PC-3 (cell line): ENCODE data around the gene GPATCH3.
"Not testable (repeated sequence)": the region's sequence is repeated elsewhere in the genome, so short reads cannot be mapped to it uniquely, and the experiment has no call there.

Experiments
- EZH2 ChIP-seq: fragments of 300-600 bp; sonication (generic); IDR thresholded peaks from one replicate; pipeline ENCODE4 v1.6.1; 2017; ENCODE audit warnings: antibody characterized with exemption, mild to moderate bottlenecking, low read length; ENCODE audit not compliant: unreplicated experiment
- EZH2phosphoT487 ChIP-seq: fragments of 300-600 bp; sonication (generic); IDR thresholded peaks from 2 replicates; pipeline ENCODE4 v1.6.1; 2018; ENCODE audit warnings: mild to moderate bottlenecking, antibody characterized with exemption, low read length, borderline replicate concordance
- TF ChIP-seq, protein P1 (sequence below): fragments of 300-600 bp; sonication (generic); conservative IDR thresholded peaks from 2 replicates; pipeline ENCODE4 v1.5.1; 2017; ENCODE audit warnings: antibody characterized with exemption, low read depth, mild to moderate bottlenecking, low read length

DNA sequence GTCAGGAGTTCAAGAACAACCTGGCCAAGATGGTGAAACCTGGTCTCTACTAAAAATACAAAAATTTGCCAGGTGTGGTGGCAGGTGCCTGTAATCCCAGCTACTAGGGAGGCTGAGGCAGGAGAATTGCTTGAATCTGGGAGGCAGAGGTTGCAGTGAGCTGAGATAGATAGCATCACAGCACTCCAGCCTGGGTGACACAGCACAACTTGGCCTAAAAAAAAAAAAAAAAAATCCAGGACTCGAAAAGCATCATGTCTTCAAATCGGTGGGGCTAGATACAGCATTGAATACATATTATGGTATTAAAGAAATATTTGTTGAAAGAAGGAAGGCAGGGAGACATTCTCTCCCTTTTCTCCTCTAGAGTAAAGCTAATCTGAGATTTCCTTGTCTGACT is 27.2 kb downstream of the GPATCH3 start:
- TF ChIP-seq, protein P1, sequence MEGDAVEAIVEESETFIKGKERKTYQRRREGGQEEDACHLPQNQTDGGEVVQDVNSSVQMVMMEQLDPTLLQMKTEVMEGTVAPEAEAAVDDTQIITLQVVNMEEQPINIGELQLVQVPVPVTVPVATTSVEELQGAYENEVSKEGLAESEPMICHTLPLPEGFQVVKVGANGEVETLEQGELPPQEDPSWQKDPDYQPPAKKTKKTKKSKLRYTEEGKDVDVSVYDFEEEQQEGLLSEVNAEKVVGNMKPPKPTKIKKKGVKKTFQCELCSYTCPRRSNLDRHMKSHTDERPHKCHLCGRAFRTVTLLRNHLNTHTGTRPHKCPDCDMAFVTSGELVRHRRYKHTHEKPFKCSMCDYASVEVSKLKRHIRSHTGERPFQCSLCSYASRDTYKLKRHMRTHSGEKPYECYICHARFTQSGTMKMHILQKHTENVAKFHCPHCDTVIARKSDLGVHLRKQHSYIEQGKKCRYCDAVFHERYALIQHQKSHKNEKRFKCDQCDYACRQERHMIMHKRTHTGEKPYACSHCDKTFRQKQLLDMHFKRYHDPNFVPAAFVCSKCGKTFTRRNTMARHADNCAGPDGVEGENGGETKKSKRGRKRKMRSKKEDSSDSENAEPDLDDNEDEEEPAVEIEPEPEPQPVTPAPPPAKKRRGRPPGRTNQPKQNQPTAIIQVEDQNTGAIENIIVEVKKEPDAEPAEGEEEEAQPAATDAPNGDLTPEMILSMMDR: not testable (repeated sequence)
- TF ChIP-seq EZH2, EZH2phosphoT487: not testable (repeated sequence)
